HEK293T (cell line): ENCODE data around the gene ADAMTS1.

Experiments
- CTCF ChIA-PET: fragments of 350-600 bp; formaldehyde crosslinking; extraction: SDS; loops from one replicate; lab custom pipeline; 2021; ENCODE audit warnings: antibody characterized with exemption, inconsistent platforms; lab: Yijun Ruan, JAX
- POLR2A ChIA-PET: fragments of 350-600 bp; formaldehyde crosslinking; extraction: SDS; loops from one replicate; lab custom pipeline; 2020; ENCODE audit warnings: antibody characterized with exemption, inconsistent platforms; lab: Yijun Ruan, JAX
- DNase-seq: peaks from one replicate; pipeline ENCODE4 v3.0.0; 2012; ENCODE audit warnings: mixed read lengths; ENCODE audit errors: extremely low spot score
- ARNT ChIP-seq: fragments of 450-650 bp; IDR thresholded peaks from 2 replicates; pipeline ENCODE4 v1.6.1; 2017; ENCODE audit warnings: mild to moderate bottlenecking
- BHLHE40 ChIP-seq: fragments of 450-650 bp; IDR thresholded peaks from 2 replicates; pipeline ENCODE4 v1.6.1; 2016; ENCODE audit warnings: mild to moderate bottlenecking, moderate library complexity, borderline replicate concordance
- CTBP1 ChIP-seq: fragments of 450-650 bp; IDR thresholded peaks from 2 replicates; pipeline ENCODE4 v1.6.1; 2016; ENCODE audit warnings: borderline replicate concordance
- ELF4 ChIP-seq: fragments of 450-650 bp; IDR thresholded peaks from 2 replicates; pipeline ENCODE4 v1.6.1; 2017; ENCODE audit warnings: antibody characterized with exemption
- FOXA1 ChIP-seq: fragments of 450-650 bp; IDR thresholded peaks from 2 replicates; pipeline ENCODE4 v1.6.1; 2016; ENCODE audit warnings: mild to moderate bottlenecking
- FOXK2 ChIP-seq: fragments of 450-650 bp; IDR thresholded peaks from 2 replicates; pipeline ENCODE4 v1.6.1; 2016; ENCODE audit warnings: mild to moderate bottlenecking
- FOXM1 ChIP-seq: fragments of 450-650 bp; IDR thresholded peaks from 2 replicates; pipeline ENCODE4 v1.6.1; 2017; ENCODE audit warnings: mild to moderate bottlenecking, borderline replicate concordance
- HDGF ChIP-seq: fragments of 450-650 bp; IDR thresholded peaks from 2 replicates; pipeline ENCODE4 v1.6.1; 2017; ENCODE audit warnings: antibody characterized with exemption, borderline replicate concordance
- L3MBTL2 ChIP-seq: fragments of 450-650 bp; conservative IDR thresholded peaks from 2 replicates; pipeline ENCODE4 v1.6.1; 2016; ENCODE audit warnings: mild to moderate bottlenecking
- LEF1 ChIP-seq: fragments of 450-650 bp; IDR thresholded peaks from 2 replicates; pipeline ENCODE4 v1.6.1; 2017; ENCODE audit warnings: mild to moderate bottlenecking, borderline replicate concordance
- NFRKB ChIP-seq: fragments of 450-650 bp; IDR thresholded peaks from 2 replicates; pipeline ENCODE4 v1.6.1; 2016; ENCODE audit warnings: mild to moderate bottlenecking, moderate library complexity
- PKNOX1 ChIP-seq: fragments of 450-650 bp; IDR thresholded peaks from 2 replicates; pipeline ENCODE4 v1.6.1; 2016
- SP1 ChIP-seq: fragments of 450-650 bp; IDR thresholded peaks from 2 replicates; pipeline ENCODE4 v1.6.1; 2017
- SUZ12 ChIP-seq: fragments of 450-650 bp; IDR thresholded peaks from 2 replicates; pipeline ENCODE4 v1.6.1; 2016; ENCODE audit warnings: mild to moderate bottlenecking
- TARDBP ChIP-seq: fragments of 450-650 bp; IDR thresholded peaks from 2 replicates; pipeline ENCODE4 v1.6.1; 2016
- ZNF384 ChIP-seq: fragments of 450-650 bp; IDR thresholded peaks from 2 replicates; pipeline ENCODE4 v1.6.1; 2016

ADAMTS1 gene

GRCh38 chr21:26788790-26789189 is 56.4 kb downstream of the ADAMTS1 start:
- DNase-seq = no peak
- CTCF ChIA-PET = no interaction called here
- POLR2A ChIA-PET = no interaction called here

More at GRCh38 chr21:26788790-26789189, 56.4 kb downstream of the ADAMTS1 start:
- TF ChIP-seq LEF1 (no peak), NFRKB (no peak), TARDBP (no peak), FOXA1 (no peak), ZNF384 (no peak), SP1 (no peak), FOXM1 (no peak), L3MBTL2 (no peak), ELF4 (no peak), BHLHE40 (no peak), CTBP1 (no peak), HDGF (no peak), FOXK2 (no peak), SUZ12 (no peak), PKNOX1 (no peak), ARNT (no peak)
